ENCODE data around the gene SLC2A5.

Gene SLC2A5

GRCh38 chr1:9068981-9069325 lies 482 bp downstream of the SLC2A5 start:
- peaks cover 5% of the 10 kb centered on the region for H3F3A ChIP-seq (ENCODE audit: insufficient read depth)
- H3K36me3 ChIP-seq (ENCODE audit: low read length) = no peaks in the 10 kb centered on the region
- H3K4me3 ChIP-seq (ENCODE audit: insufficient read depth, low read length, poor library complexity, severe bottlenecking) = peak overlapping the region; percentile 48
- H3K27me3 ChIP-seq (ENCODE audit: low read length) = no peaks in the 10 kb centered on the region
- peaks cover 12% of the 10 kb centered on the region; the same call in 1 of the 2 replicates for H3K79me2 ChIP-seq (ENCODE audit: insufficient read depth, low read length)
- H2AFZ ChIP-seq (ENCODE audit: low read depth, low read length, severe bottlenecking) = no peak overlapping the region
- no peaks in the 10 kb centered on the region for H4K20me1 ChIP-seq (ENCODE audit: low read depth, low read length)
- peak overlapping the region; percentile 83 for H3K27ac ChIP-seq (ENCODE audit: low read depth, low read length)
- TF ChIP-seq CTCF (IDR thresholded peaks at IDR 0.05; ENCODE audit: insufficient read depth, low read length, poor library complexity, severe bottlenecking) (no peak), EZH2phosphoT487 (conservative IDR thresholded peaks at IDR 0.05; ENCODE audit: low read length) (no peak)
- no peaks in the 10 kb centered on the region for H3K9me2 ChIP-seq (replicated peaks; ENCODE audit: insufficient read depth, low read length)
- peak overlapping the region; percentile 59 for H3K9ac ChIP-seq (ENCODE audit: low read length)
- peak overlapping the region; percentile 62 for H3K4me2 ChIP-seq (ENCODE audit: low read depth, low read length, poor library complexity, severe bottlenecking)
- no peaks in the 10 kb centered on the region for H3K9me3 ChIP-seq (ENCODE audit: insufficient read depth, low read length)

GRCh38 chr1:9066945-9067807 lies 2.3 kb downstream of the SLC2A5 start:
- no peaks in the 10 kb centered on the region for H3K9me3 ChIP-seq (ENCODE audit: insufficient read depth, low read length)
- no peaks in the 10 kb centered on the region for H4K20me1 ChIP-seq (ENCODE audit: low read depth, low read length)
- peaks cover 12% of the 10 kb centered on the region; the same call in 1 of the 2 replicates for H3K79me2 ChIP-seq (ENCODE audit: insufficient read depth, low read length)
- peak overlapping the region; percentile 33 for H3K4me3 ChIP-seq (ENCODE audit: insufficient read depth, low read length, poor library complexity, severe bottlenecking)
- H3K27ac ChIP-seq (ENCODE audit: low read depth, low read length) = peak overlapping the region; percentile 83
- peaks cover 10% of the 10 kb centered on the region for H3F3A ChIP-seq (ENCODE audit: insufficient read depth)
- H3K4me2 ChIP-seq (ENCODE audit: low read depth, low read length, poor library complexity, severe bottlenecking) = peak overlapping the region; percentile 62
- H3K9me2 ChIP-seq (replicated peaks; ENCODE audit: insufficient read depth, low read length) = no peaks in the 10 kb centered on the region
- H3K9ac ChIP-seq (ENCODE audit: low read length) = peak overlapping the region; percentile 45
- H3K36me3 ChIP-seq (ENCODE audit: low read length) = no peaks in the 10 kb centered on the region
- no peak for TF ChIP-seq CTCF (IDR thresholded peaks at IDR 0.05; ENCODE audit: insufficient read depth, low read length, poor library complexity, severe bottlenecking)
- no peak for TF ChIP-seq EZH2phosphoT487 (conservative IDR thresholded peaks at IDR 0.05; ENCODE audit: low read length)
- no peaks in the 10 kb centered on the region for H3K27me3 ChIP-seq (ENCODE audit: low read length)
- H2AFZ ChIP-seq (ENCODE audit: low read depth, low read length, severe bottlenecking) = no peak overlapping the region

- TF ChIP-seq EZH2phosphoT487 (conservative IDR thresholded peaks at IDR 0.05; ENCODE audit: low read length) = no peak
- TF ChIP-seq CTCF (IDR thresholded peaks at IDR 0.05; ENCODE audit: insufficient read depth, low read length, poor library complexity, severe bottlenecking) = no peak
- Histone ChIP-seq H2AFZ (ENCODE audit: low read depth, low read length, severe bottlenecking) (no peak overlapping the region), H3K36me3 (ENCODE audit: low read length) (no peaks in the 10 kb centered on the region), H3K4me2 (ENCODE audit: low read depth, low read length, poor library complexity, severe bottlenecking) (peak overlapping the region; percentile 62), H3F3A (ENCODE audit: insufficient read depth) (peaks cover 10% of the 10 kb centered on the region), H3K79me2 (ENCODE audit: insufficient read depth, low read length) (peaks cover 16% of the 10 kb centered on the region; the same call in 1 of the 2 replicates), H3K9me2 (replicated peaks; ENCODE audit: insufficient read depth, low read length) (no peaks in the 10 kb centered on the region), H4K20me1 (ENCODE audit: low read depth, low read length) (no peaks in the 10 kb centered on the region), H3K27me3 (ENCODE audit: low read length) (no peaks in the 10 kb centered on the region), H3K4me3 (ENCODE audit: insufficient read depth, low read length, poor library complexity, severe bottlenecking) (no peak overlapping the region), H3K9me3 (ENCODE audit: insufficient read depth, low read length) (no peaks in the 10 kb centered on the region), H3K9ac (ENCODE audit: low read length) (peak overlapping the region; percentile 45; the same call in 1 of the 2 replicates), H3K27ac (ENCODE audit: low read depth, low read length) (peak overlapping the region; percentile 83)
Measured at GRCh38 chr1:9065213-9065751, 4.2 kb downstream of the SLC2A5 start.
